H1 (cell line): ENCODE measurements around the gene GPM6B. TPM values are rescaled to one million over a fixed set of nuclear protein-coding genes. Genes with fewer than 3 reads are reported as not detected.

ENCODE experiments used
- CTCF ChIA-PET: fragments of 300-600 bp; sonication (Branson Sonifier 250); formaldehyde crosslinking; loops from one replicate; lab custom pipeline; 2021; ENCODE audit not compliant: partially characterized antibody; lab: Charles Lee
- POLR2A ChIA-PET: fragments of 300-600 bp; sonication (Branson Sonifier 250); formaldehyde crosslinking; loops from one replicate; lab custom pipeline; 2021; ENCODE audit warnings: inconsistent platforms; ENCODE audit not compliant: partially characterized antibody; lab: Charles Lee
- DNase-seq, 2 experiments: peaks; one replicate each; pipeline versions ENCODE4 v3.0.0 to v3.0.0-alpha.2; 2010 to 2022; ENCODE audit warnings: low spot score in 2 of 2, low read depth in 1 of 2, mixed read lengths in 1 of 2
- FAIRE-seq: peaks from 2 replicates; lab custom pipeline; 2011; peaks lifted over from hg19 to GRCh38; lab: Jason Lieb, UNC
- H2AFZ ChIP-seq: 2 replicates; pipeline ENCODE4 v1.8.1; 2012; ENCODE audit warnings: low read length, inconsistent platforms
- H2AK5ac ChIP-seq: 2 replicates; pipeline ENCODE4 v1.6.1; 2013; ENCODE audit warnings: low read depth, low read length
- H2BK120ac ChIP-seq: replicated peaks from 2 replicates; pipeline ENCODE3; 2013; ENCODE audit warnings: low read depth, low read length, inconsistent platforms
- H2BK12ac ChIP-seq: 2 replicates; pipeline ENCODE4 v1.6.1; 2013; ENCODE audit warnings: low read depth, low read length
- H2BK15ac ChIP-seq: 2 replicates; pipeline ENCODE4 v1.6.1; 2013; ENCODE audit warnings: low read length
- H2BK20ac ChIP-seq: 2 replicates; pipeline ENCODE4 v1.6.1; 2013; ENCODE audit warnings: low read length
- H2BK5ac ChIP-seq: 2 replicates; pipeline ENCODE4 v1.6.1; 2013; ENCODE audit warnings: low read depth, low read length
- H3K14ac ChIP-seq: 2 replicates; pipeline ENCODE4 v1.6.1; 2013; ENCODE audit warnings: inconsistent platforms; ENCODE audit not compliant: insufficient read length
- H3K18ac ChIP-seq: 2 replicates; pipeline ENCODE4 v1.6.1; 2013; ENCODE audit warnings: low read length; ENCODE audit errors: extremely low read depth
- H3K23ac ChIP-seq: 2 replicates; pipeline ENCODE4 v1.6.1; 2013; ENCODE audit warnings: inconsistent platforms; ENCODE audit not compliant: insufficient read length
- H3K23me2 ChIP-seq: 2 replicates; pipeline ENCODE4 v1.6.1; 2013; ENCODE audit warnings: low read depth, low read length
- H3K27ac ChIP-seq: 2 replicates; pipeline ENCODE4 v1.6.1; 2011; ENCODE audit warnings: low read depth, low read length, inconsistent platforms
- H3K27me3 ChIP-seq, 4 experiments: replicated peaks in 1 of 4; 1 replicate in 1 of 4; 2 replicates in 3 of 4; pipeline versions ENCODE4 v1.6.1 to v1.8.1; 2011 to 2013; ENCODE audit warnings: low read length in 3 of 4, mild to moderate bottlenecking in 3 of 4, inconsistent platforms in 2 of 4, mixed read lengths in 2 of 4, moderate library complexity in 1 of 4; ENCODE audit not compliant: control insufficient read depth in 3 of 4, insufficient read depth in 3 of 4; ENCODE audit errors: extremely low read depth in 1 of 4
- H3K36me3 ChIP-seq, 4 experiments: 2 replicates each; pipeline versions ENCODE4 v1.6.1 to v1.8.1; 2011 to 2013; ENCODE audit warnings: mild to moderate bottlenecking in 4 of 4, low read length in 3 of 4, moderate library complexity in 2 of 4, control low read depth in 1 of 4, inconsistent platforms in 1 of 4; ENCODE audit not compliant: insufficient read depth in 4 of 4, control insufficient read depth in 2 of 4
- H3K4ac ChIP-seq: replicated peaks from 2 replicates; pipeline ENCODE3; 2013; ENCODE audit warnings: low read length, low read depth, mixed read lengths, inconsistent platforms; ENCODE audit not compliant: insufficient read length
- H3K4me1 ChIP-seq, 4 experiments: replicated peaks in 1 of 4; 1 replicate in 1 of 4; 2 replicates in 3 of 4; pipeline versions ENCODE4 v1.6.1 to v1.8.1; 2011 to 2013; ENCODE audit warnings: low read length in 3 of 4, inconsistent platforms in 2 of 4, mixed read lengths in 1 of 4; ENCODE audit not compliant: insufficient read depth in 4 of 4, control insufficient read depth in 3 of 4
- H3K4me2 ChIP-seq, 2 experiments: 2 replicates each; pipeline versions ENCODE4 v1.6.1 to v1.8.1; 2011 to 2013; ENCODE audit warnings: low read depth in 2 of 2, low read length in 2 of 2, control low read depth in 1 of 2, inconsistent platforms in 1 of 2, mild to moderate bottlenecking in 1 of 2; ENCODE audit not compliant: insufficient read depth in 1 of 2
- H3K4me3 ChIP-seq, 4 experiments: fragments of 200-600, 300-600 bp in 1 of 4; sonication (generic), shearing (Covaris generic), sonication (Bioruptor Twin) in 1 of 4; 2 replicates each; pipeline versions ENCODE4 v1.5.1 to v1.8.1; 2011 to 2016; ENCODE audit warnings: low read length in 4 of 4, low read depth in 3 of 4, control low read depth in 2 of 4, inconsistent platforms in 2 of 4, mild to moderate bottlenecking in 2 of 4, mixed read lengths in 1 of 4, moderate library complexity in 1 of 4; ENCODE audit not compliant: insufficient read depth in 2 of 4; ENCODE audit errors: extremely low read depth in 1 of 4
- H3K56ac ChIP-seq: replicated peaks from 2 replicates; pipeline ENCODE3; 2013; ENCODE audit warnings: low read depth, mild to moderate bottlenecking, mixed read lengths, low read length, inconsistent platforms; ENCODE audit not compliant: insufficient read length
- H3K79me1 ChIP-seq: 2 replicates; pipeline ENCODE4 v1.6.1; 2013; ENCODE audit warnings: low read depth, low read length, control low read depth
- H3K79me2 ChIP-seq, 2 experiments: 2 replicates each; pipeline versions ENCODE4 v1.6.1 to v1.8.1; 2012 to 2013; ENCODE audit warnings: low read length in 2 of 2, mild to moderate bottlenecking in 2 of 2, inconsistent platforms in 1 of 2; ENCODE audit not compliant: insufficient read depth in 2 of 2, control insufficient read depth in 1 of 2
- H3K9ac ChIP-seq, 4 experiments: replicated peaks in 1 of 4; 1 replicate in 1 of 4; 2 replicates in 3 of 4; pipeline versions ENCODE4 v1.6.1 to v1.8.1; 2011 to 2013; ENCODE audit warnings: low read depth in 3 of 4, low read length in 3 of 4, control low read depth in 2 of 4, mild to moderate bottlenecking in 2 of 4, moderate library complexity in 2 of 4, inconsistent platforms in 1 of 4; ENCODE audit errors: extremely low read depth in 1 of 4
- H3K9me3 ChIP-seq, 2 experiments: 2 replicates each; pipeline versions ENCODE4 v1.6.1 to v1.8.1; 2012 to 2013; ENCODE audit warnings: mild to moderate bottlenecking in 2 of 2, moderate library complexity in 2 of 2, control low read depth in 1 of 2, inconsistent platforms in 1 of 2, low read depth in 1 of 2, low read length in 1 of 2, mixed read lengths in 1 of 2; ENCODE audit not compliant: insufficient read depth in 2 of 2
- H4K20me1 ChIP-seq, 2 experiments: replicated peaks in 1 of 2; 2 replicates each; pipeline versions ENCODE3 to v1.8.1; 2011 to 2013; ENCODE audit warnings: inconsistent platforms in 2 of 2, low read length in 2 of 2, mild to moderate bottlenecking in 1 of 2; ENCODE audit not compliant: insufficient read depth in 2 of 2, control insufficient read depth in 1 of 2
- H4K5ac ChIP-seq: 2 replicates; pipeline ENCODE4 v1.6.1; 2013; ENCODE audit warnings: low read length, low read depth, mixed read lengths, inconsistent platforms; ENCODE audit not compliant: insufficient read length
- H4K8ac ChIP-seq: 2 replicates; pipeline ENCODE4 v1.8.0; 2013; ENCODE audit warnings: mild to moderate bottlenecking, moderate library complexity, low read length, inconsistent platforms; ENCODE audit not compliant: insufficient read depth; ENCODE audit errors: extremely low read depth
- H4K91ac ChIP-seq: replicated peaks from 2 replicates; pipeline ENCODE3; 2013; ENCODE audit warnings: low read length, mixed read lengths, inconsistent platforms; ENCODE audit not compliant: insufficient read length
- BCL11A ChIP-seq, 2 experiments: IDR thresholded peaks; one replicate each; pipeline ENCODE4 v1.6.1; 2011; ENCODE audit warnings: low read depth in 2 of 2, low read length in 2 of 2, mild to moderate bottlenecking in 2 of 2
- EP300 ChIP-seq, 2 experiments: IDR thresholded peaks; 1 replicate in 1 of 2; 2 replicates in 1 of 2; pipeline ENCODE4 v1.6.1; 2011 to 2012; ENCODE audit warnings: low read depth in 2 of 2, low read length in 2 of 2, mild to moderate bottlenecking in 2 of 2, borderline replicate concordance in 1 of 2, inconsistent platforms in 1 of 2, moderate library complexity in 1 of 2
- JUND ChIP-seq: IDR thresholded peaks from 2 replicates; pipeline ENCODE4 v1.6.1; 2011; ENCODE audit warnings: mild to moderate bottlenecking, improper control_type of control experiment, low read length
- KDM1A ChIP-seq: fragments of 200-600, 300-600 bp; sonication (generic); IDR thresholded peaks from 2 replicates; pipeline ENCODE4 v1.7.1; 2016; ENCODE audit warnings: mild to moderate bottlenecking, low read length, borderline replicate concordance
- MAX ChIP-seq: IDR thresholded peaks from 2 replicates; pipeline ENCODE4 v1.6.1; 2012; ENCODE audit warnings: inconsistent platforms
- PHF8 ChIP-seq: fragments of 200-600 bp; sonication (generic); conservative IDR thresholded peaks from 2 replicates; pipeline ENCODE4 v1.7.1; 2012; ENCODE audit warnings: low read depth, mild to moderate bottlenecking, inconsistent platforms, low read length, moderate library complexity
- POU5F1 ChIP-seq: IDR thresholded peaks from 2 replicates; pipeline ENCODE4 v1.6.1; 2011; ENCODE audit warnings: low read depth, mild to moderate bottlenecking, low read length, moderate library complexity
- SIN3A ChIP-seq, 2 experiments: IDR thresholded peaks in 1 of 2; conservative IDR thresholded peaks in 1 of 2; 2 replicates each; pipeline ENCODE4 v1.6.1; 2011 to 2012; ENCODE audit warnings: low read length in 2 of 2, improper control_type of control experiment in 1 of 2, low read depth in 1 of 2, mild to moderate bottlenecking in 1 of 2
- SIRT6 ChIP-seq: IDR thresholded peaks from one replicate; pipeline ENCODE4 v1.7.1; 2012; ENCODE audit warnings: low read length, inconsistent platforms
- TCF12 ChIP-seq: IDR thresholded peaks from 2 replicates; pipeline ENCODE4 v1.6.1; 2011; ENCODE audit warnings: low read depth, mild to moderate bottlenecking, low read length
- ZNF274 ChIP-seq: IDR thresholded peaks from 2 replicates; pipeline ENCODE4 v1.7.0; 2012; ENCODE audit warnings: low read length, borderline replicate concordance; ENCODE audit errors: extremely low read depth
- WGBS, 2 experiments: shearing (Covaris generic) in 1 of 2; methylation state at CpG; one replicate each; pipeline versions ENCODE4 v1.1.6 to v1.1.7; 2013 to 2015; ENCODE audit warnings: low lambda C conversion rate in 2 of 2, mixed read lengths in 2 of 2, inconsistent platforms in 1 of 2, low coverage in 1 of 2, missing lambda C conversion rate in 1 of 2; ENCODE audit not compliant: insufficient replicate concordance in 2 of 2, insufficient coverage in 1 of 2, insufficient read length in 1 of 2; ENCODE audit errors: extremely low coverage in 1 of 2, missing lambda C conversion rate in 1 of 2; 5-methylcytosine and 5-hydroxymethylcytosine counted together
- polyA plus RNA-seq, 7 experiments: library from polyadenylated mRNA; depleted of rRNA in 3 of 7; stranded (reverse) in 5 of 7; unstranded in 2 of 7; fragments of >200 nt in 5 of 7; fragments of 200-250 nt in 2 of 7; gene quantifications; 1 replicate in 5 of 7; 2 replicates in 1 of 7; 4 replicates in 1 of 7; pipeline versions ENCODE4 v1.2.1 to v1.2.3, GENCODE V29; 2011 to 2013; ENCODE audit warnings: missing spikeins in 2 of 7, mixed read lengths in 2 of 7
- total RNA-seq: library from RNA; stranded (reverse); fragmentation: NEBNext Ultra II Directional; extraction: Animal tissue kit (Norgen Biotek cat#: 25700); gene quantifications from 2 replicates; pipeline ENCODE4 v1.2.1, GENCODE V29; 2021
- TF ChIP-seq, protein P1 (sequence below): IDR thresholded peaks from 2 replicates; pipeline ENCODE4 v1.6.1; 2012; ENCODE audit warnings: inconsistent platforms

GPM6B gene
- total and polyA plus RNA-seq, 2 of the 8 experiments (the other 6 are each of a cell fraction or from before 2014, with no cell fraction given), result 132 to 175 TPM

DNA sequence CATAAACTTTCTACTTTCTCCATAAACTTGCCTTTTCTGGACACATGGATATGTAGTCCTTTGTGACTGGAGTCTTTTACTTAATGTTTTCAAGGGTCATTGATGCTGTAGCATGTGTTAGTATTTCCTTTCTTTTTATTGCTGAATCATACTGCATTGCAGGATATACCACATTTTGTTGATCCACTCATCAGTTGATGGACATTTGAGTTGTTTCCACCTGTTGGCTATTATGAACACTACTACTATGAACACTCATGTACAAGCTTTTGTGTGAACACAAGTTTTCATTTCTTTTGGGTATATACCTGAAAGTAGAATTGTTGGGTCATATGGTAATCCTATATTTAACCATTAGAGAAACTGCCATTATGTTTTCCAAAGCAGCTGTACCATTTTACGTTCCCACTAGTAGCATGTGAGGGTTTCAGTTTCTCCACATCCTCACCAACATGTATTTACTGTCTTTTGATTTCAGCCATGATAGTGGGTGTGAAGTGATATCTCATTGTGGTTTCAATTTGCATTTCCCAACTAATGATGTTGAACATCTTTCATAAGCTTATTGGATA, 26.3 kb upstream of the GPM6B start:
- Histone ChIP-seq H4K20me1 (peaks cover 0 to 3% of the 10 kb centered on the region in 2 experiments), H2BK5ac (no peak overlapping the region), H3K23ac (no peak overlapping the region), H2BK20ac (no peak overlapping the region), H3K4me2 (no peak overlapping the region), H3K23me2 (no peaks in the 10 kb centered on the region), H3K4me3 (no peak overlapping the region), H2AFZ (no peak overlapping the region), H2BK12ac (no peak overlapping the region), H3K14ac (no peak overlapping the region), H4K5ac (no peak overlapping the region), H3K18ac (no peak overlapping the region), H3K36me3 (no peaks in the 10 kb centered on the region), H3K79me1 (no peaks in the 10 kb centered on the region), H3K56ac (no peak overlapping the region), H3K9me3 (no peaks in the 10 kb centered on the region), H3K79me2 (peaks cover 0 to 46% of the 10 kb centered on the region in 2 experiments; a peak in 2 of 4 replicates), H3K27ac (no peak overlapping the region), H4K8ac (no peak overlapping the region), H3K4ac (no peak overlapping the region), H3K27me3 (no peaks in the 10 kb centered on the region), H2AK5ac (no peak overlapping the region), H4K91ac (no peak overlapping the region), H3K9ac (no peak overlapping the region), H2BK15ac (no peak overlapping the region), H2BK120ac (no peak overlapping the region), H3K4me1 (peaks cover 0 to 6% (median 3%) of the 10 kb centered on the region in 4 experiments; a peak in 3 of 7 replicates)
- DNase-seq (no peak), FAIRE-seq (no peak)
- 100% methylated on average over 1 of the region's 1 CpG; no CpG with 5 or more reads in 1 of the 2 experiments for WGBS, 2 experiments
- ChIA-PET POLR2A (no interaction called here), CTCF (interaction anchor here (0.7 kb wide), 1 partner anchor 9 kb away, joined by 3 read pairs; no protein-coding TSS in a partner anchor)
- no peak for TF ChIP-seq SIN3A (conservative IDR thresholded peaks at IDR 0.05 in 1 of 2, IDR thresholded peaks at IDR 0.05 in 1 of 2; ENCODE audit: low read depth in 1 of 2, low read length in 2 of 2)
- no peak for TF ChIP-seq JUND
- no peak for TF ChIP-seq BCL11A (IDR thresholded peaks at IDR 0.05; ENCODE audit: low read depth in 2 of 2, low read length in 2 of 2)
- TF ChIP-seq, protein P1, sequence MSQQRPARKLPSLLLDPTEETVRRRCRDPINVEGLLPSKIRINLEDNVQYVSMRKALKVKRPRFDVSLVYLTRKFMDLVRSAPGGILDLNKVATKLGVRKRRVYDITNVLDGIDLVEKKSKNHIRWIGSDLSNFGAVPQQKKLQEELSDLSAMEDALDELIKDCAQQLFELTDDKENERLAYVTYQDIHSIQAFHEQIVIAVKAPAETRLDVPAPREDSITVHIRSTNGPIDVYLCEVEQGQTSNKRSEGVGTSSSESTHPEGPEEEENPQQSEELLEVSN, result no peak
- TF ChIP-seq TCF12, result no peak
- TF ChIP-seq ZNF274, result no peak
- TF ChIP-seq POU5F1, result no peak
- no peak for TF ChIP-seq MAX
- TF ChIP-seq SIRT6, result no peak
- TF ChIP-seq PHF8, result no peak
- no peak for TF ChIP-seq KDM1A
- no peak for TF ChIP-seq EP300 (IDR thresholded peaks at IDR 0.05; ENCODE audit: borderline replicate concordance in 1 of 2, low read depth in 2 of 2, low read length in 2 of 2)
